ENCODE results near the gene LLGL2.
"Not testable (repeated sequence)": the region's sequence is repeated elsewhere in the genome, so short reads cannot be mapped to it uniquely, and the experiment has no call there.

Gene LLGL2, protein sequence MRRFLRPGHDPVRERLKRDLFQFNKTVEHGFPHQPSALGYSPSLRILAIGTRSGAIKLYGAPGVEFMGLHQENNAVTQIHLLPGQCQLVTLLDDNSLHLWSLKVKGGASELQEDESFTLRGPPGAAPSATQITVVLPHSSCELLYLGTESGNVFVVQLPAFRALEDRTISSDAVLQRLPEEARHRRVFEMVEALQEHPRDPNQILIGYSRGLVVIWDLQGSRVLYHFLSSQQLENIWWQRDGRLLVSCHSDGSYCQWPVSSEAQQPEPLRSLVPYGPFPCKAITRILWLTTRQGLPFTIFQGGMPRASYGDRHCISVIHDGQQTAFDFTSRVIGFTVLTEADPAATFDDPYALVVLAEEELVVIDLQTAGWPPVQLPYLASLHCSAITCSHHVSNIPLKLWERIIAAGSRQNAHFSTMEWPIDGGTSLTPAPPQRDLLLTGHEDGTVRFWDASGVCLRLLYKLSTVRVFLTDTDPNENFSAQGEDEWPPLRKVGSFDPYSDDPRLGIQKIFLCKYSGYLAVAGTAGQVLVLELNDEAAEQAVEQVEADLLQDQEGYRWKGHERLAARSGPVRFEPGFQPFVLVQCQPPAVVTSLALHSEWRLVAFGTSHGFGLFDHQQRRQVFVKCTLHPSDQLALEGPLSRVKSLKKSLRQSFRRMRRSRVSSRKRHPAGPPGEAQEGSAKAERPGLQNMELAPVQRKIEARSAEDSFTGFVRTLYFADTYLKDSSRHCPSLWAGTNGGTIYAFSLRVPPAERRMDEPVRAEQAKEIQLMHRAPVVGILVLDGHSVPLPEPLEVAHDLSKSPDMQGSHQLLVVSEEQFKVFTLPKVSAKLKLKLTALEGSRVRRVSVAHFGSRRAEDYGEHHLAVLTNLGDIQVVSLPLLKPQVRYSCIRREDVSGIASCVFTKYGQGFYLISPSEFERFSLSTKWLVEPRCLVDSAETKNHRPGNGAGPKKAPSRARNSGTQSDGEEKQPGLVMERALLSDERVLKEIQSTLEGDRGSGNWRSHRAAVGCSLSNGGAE

DNA sequence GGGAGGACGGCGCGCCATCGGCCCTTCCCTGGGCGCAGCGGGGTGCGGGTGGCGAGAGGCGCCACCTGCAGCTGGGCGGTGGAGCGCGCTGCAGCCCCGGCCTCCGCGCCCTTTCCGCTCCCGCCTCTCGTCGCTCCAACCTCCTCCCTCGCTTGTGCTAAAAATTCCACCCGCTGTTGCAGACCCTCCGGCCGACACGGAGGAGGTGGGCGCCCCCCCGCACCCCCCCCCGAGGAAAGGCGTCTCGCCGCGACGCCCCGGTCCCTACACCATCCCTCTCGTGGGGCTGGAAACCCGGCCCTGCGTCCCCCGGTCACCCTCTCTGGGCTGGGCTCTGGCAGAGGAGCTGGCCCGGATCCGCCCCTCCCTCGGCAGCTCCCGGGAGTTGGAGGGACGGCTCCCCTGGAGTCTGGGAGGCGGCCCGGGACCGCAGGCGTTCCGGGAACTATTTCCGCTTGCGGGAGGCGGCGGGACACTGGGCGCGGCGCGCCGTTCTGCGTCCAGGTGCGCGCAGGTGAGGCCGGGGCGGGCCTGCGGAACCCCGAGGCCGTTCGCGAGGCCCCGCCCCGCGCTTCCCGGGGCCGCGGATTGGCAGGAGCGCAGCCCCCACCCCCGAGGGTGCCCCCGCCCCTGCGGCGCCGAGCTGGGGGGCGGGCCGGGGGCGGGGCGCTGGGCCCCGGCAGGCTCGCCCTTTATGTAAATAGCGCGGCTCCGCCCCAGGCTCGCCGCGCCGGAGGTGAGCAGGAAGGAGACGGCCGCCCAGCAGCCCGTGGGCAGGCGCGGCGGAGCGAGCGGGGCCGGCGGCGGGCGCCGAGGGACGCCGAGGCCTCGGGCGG is at the start of gene LLGL2:
LLGL2 (plus strand) TSS at position 728 of the 836 bp plus-strand sequence. CDS start 17,730 bp downstream, outside the sequence.
- DNase-seq, result peak; percentile 87

DNA sequence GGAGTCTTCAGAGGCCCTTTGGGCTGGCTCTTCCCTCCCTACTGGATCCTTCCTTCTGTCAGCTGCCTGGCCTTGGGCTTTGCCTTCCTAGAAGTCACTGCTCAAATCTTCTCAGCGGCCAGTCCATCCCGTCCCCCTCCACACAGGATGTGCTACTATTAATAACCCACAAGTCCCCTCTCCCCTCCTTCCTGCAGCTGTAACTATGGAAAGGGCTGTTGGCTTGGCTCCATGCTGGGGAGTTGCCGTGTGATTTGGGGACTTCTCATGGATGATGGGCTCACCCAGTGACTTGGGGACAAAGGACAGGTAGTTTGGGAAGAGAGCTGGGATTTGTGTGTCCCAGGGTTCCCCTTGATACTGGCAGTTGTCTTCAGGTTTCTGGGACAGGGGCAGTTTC is 49.6 kb upstream of the LLGL2 start:
- DNase-seq, result no peak

DNA sequence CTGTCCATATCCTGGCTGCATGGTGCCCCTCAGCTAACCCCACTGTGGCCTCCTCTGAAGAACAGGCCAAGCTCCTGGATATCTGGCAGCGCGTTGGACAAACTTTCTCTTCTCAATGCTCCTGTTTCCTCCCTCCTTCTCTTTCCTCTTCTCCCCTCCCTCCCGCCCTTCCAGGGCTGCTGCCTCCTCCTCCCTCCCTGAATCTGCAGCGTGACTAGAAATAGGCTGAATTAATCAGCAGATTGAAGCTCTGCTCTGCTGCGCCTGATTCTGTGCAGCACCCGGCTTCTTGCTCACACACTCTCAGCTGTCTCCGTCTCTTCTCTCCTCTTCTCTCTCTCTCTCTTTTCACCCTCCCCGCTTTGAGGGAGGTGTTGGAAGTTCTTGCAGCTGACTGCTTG is 49.2 kb upstream of the LLGL2 start:
- no peak for DNase-seq

DNA sequence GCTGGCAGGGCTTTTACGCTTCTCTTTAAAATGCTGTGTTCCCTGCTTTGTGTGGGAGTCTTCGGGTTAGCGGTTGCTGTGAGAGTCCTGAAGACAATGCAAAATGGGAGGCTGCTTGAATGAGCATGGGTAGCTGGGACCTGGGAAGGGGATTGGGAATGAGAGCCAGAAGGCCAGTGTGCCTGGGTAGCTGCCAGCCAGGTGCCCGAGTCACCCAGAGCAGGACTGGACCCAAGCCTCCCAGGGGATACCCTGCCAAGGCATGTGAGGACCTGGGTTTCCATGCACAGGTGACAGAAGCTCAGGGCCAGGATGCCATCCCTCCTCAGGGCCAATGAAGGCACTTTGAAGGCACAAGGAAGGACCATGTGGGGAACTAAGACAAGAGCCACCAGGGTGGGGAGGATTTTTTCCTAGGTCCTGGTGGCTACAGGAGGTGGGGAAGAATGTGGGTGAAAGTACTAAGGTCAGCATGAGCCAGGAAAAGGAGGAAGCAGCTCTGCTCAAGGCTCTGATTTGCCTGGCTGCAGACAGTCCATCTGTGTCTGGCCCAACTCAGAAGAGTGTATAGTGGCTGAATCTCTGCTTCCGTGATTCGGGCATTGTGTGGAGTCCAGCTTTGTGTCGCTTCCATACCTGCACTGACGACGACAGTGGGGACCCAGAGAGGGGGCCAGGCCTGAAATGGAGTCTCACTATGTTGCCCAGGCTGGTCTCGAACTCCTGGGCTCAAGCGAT is 48.6 kb upstream of the LLGL2 start:
- DNase-seq, result no peak

DNA sequence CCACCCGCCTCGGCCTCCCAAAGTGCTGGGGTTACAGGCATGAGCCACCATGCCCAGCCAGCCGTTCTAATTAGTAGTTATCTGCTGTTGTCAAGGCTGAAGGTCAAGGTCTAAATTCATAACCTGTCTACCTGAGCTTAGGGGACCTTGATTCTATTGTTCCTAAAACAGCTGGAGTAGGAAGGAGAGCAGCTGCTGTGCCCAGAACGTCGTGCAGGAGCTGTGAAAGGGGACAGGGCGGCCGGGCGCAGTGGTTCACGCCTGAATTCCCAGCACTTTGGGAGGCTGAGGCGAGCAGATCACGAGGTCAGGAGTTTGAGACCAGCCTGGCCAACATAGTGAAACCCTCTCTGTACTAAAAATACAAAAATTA is 48.0 kb upstream of the LLGL2 start:
- not testable (repeated sequence) for DNase-seq

DNA sequence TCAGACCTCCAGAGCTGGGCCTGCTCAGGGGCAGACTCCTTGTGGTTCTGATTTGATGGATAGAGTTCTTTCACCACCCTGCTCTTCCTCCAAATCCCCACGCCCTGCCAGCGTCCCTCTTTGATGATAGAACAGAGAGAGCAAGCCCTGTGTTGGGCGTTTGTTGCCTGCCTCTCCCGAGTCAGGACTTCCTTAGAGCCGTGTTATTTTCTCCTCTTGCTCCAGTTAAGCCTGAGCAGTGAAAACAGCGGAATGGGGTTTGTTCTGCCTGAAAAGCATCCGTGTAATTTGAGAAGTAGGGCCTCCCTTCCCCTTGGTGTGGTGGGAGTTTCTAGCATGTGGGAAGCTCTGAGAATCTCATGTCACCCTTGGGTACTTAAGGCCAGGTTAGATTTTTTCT is 47.0 kb upstream of the LLGL2 start:
- no peak for DNase-seq

DNA sequence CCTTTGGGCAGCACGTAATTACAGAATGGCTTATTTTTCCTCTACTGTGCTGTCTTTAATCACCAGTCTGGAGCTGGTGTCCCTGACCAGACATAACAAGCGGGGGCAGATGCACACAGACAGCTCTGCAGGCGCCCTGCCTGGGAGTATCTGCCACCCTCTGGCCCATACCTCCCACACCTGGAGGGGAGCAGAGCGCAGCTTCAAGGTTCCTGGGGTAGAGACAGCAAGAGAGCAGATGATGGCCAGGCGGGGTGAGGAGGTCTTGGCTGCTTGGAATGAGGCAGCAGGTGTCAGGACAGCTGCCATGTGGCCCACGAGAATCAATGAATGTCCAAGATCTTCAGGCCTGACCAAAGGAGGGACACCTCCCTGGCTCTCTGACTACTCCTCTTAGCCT is 45.2 kb upstream of the LLGL2 start:
- DNase-seq, result no peak

DNA sequence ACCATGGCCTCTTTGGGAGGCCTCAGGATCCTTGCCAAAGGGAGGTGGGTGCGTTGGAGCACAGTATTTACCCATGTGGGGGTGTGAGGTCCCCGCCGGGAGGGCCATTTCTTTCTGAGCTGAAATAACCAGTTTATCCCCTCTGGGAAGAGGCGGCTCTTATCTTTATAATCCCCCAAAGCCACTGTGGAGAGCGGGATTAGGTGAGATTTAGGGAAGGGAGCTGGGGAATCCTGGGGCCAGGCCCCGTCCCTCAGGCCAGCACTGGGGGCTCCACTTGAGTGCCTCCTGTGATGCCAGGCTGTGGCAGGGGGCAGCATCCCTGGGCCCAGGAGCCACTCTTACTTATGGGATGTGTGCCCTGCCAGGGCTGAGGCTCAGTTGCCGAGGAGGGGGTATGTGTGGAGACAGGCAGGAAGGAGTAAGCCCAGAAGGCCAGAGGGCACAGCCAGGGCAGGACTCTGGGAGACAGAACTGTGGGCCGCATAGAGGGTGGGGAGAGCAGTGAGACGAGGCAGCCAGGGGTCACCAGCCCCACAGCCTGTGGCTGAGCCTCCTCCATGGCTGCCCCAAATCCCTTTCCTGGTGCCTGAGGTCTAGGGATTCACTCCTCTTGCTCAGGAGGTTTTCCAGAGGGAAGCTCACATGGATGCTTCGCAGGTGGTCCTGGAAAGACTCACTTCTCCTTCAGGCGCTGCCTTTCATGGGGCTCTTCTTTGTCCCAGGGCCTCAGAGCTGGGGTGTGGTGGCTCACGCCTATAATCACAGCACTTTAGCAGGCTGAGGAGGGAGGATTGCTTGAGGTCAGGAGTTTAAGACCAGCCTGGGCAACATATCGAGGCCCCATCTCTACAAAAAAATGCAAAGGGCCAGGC is 44.1 kb upstream of the LLGL2 start:
- no peak for DNase-seq

DNA sequence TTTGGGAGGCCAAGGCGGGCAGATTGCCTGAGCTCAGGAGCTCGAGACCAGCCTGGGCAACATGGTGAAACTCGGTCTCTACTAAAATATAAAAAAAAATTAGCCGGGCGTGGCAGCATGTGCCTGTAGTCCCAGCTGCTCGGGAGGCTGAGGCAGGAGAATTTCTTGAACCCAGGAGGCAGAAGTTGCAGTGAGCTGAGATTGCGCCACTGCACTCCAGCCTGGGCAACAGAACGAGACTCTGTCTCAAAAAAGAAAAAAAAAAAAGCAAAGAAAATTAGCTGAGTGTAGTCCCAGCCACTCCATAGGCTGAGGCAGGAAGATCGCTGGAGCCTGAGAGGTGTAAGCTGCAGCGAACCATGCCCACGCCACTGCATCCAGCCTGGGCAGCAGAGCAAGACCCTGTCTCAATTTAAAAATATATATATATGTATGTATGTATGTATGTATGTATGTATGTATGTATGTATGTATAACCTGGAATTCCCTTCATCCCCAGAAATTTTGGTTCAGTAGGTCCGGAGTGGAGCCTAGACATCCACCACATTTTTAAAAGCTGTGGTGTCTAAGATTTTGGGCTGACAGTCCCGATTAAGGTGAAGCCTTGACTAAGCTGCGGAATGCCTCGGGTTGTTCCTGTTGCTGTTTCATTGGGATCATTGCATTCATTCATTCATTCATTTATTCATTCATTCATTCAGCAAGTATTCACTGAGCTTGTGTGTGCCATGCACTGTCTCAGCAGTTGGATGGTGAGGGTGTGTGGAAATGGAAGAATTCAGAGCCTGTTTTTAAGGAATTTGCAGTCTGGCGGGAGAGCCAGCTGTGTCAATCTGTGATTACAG is 43.2 kb upstream of the LLGL2 start:
- no peak for DNase-seq

DNA sequence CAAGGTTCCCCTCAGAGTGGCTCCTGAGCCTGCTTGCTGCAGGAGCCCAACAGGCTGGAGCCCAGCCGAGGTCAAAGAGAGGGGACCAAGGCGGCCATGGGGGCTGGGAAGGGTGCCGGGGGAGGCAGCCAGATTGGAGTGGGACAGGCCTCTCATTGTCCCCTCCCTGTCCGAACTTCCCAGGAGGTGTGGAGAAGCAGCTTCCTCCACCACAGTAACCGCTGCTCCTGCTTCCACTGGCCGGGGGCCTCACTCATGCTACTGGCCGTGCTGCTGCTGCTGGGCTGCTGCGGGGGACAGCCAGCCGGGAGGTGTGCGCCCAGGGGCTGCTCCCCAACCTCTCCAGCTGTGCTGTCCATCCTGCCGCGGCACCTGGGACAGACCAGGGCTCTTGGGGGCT is 39.8 kb upstream of the LLGL2 start:
- no peak for DNase-seq

DNA sequence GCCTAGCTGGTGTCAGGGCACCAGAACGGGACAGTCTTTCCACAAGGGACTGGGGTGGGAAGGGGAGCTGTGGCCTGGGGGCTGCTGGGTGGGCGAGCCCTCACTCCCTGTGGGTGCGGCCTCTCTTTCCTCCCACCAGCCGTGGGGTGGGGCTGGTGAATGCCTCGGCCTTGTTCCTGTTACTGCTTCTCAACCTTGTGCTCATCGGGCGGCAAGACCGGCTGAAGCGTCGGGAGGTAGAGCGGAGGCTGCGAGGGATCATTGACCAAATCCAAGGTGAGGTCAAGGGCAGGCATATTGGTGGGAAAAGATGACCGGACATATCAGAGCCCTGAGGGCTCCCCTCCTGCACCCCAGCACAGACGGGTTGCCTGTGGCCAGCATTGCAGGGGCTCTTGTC is 39.3 kb upstream of the LLGL2 start:
- no peak for DNase-seq

DNA sequence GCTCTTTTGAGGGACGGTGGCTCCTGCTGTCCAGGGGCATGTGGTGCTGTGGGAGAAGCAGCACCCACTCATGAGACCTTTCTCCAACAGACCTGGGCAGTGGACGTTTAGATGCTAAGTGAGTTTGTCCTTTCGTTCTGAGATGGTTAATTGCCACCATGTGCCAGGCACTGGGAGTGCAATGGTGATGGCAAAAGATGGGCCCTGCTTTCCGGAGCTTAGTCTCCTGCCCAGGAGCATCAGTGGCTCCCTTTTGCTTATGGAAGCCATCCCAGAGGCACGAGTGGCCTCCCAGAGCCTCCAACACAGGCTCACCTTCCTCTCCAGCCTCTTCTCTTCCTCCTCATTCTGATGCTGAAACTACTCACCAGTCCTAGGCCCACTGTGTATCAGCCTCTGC is 38.5 kb upstream of the LLGL2 start:
- no peak for DNase-seq

DNA sequence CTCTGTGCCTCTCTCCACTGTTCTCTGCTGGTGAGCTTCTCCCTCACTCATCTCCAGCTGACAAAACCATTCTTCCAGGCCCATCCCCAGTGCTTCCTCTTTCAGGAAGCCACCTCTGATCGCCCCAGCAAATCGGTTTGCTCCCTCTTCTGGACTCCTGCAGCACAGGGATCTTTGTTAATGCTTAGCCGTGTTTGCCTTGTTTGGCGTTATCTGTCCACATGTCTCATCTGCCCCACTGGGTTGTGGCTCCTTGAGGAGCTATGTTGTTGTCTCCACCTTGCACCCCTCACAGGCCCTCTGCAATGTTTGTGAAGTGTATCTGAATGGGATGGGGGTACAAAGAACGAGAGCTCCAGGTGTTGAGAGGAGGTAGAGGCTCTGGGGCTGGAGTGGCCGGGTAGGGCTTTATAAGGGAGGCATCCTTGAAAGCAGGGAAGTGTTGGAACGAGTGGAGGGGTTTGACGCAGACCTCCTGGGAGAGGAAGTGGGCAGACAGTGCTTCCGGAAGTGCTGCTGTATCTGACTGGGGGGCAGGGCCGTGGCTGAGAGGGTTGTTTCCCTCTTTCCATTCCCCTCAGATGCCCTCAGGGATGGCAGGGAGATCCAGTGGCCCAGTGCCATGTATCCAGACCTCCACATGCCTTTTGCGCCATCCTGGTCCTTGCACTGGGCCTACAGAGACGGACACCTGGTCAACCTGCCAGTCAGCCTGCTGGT is 38.0 kb upstream of the LLGL2 start:
- DNase-seq, result peak; percentile 89

DNA sequence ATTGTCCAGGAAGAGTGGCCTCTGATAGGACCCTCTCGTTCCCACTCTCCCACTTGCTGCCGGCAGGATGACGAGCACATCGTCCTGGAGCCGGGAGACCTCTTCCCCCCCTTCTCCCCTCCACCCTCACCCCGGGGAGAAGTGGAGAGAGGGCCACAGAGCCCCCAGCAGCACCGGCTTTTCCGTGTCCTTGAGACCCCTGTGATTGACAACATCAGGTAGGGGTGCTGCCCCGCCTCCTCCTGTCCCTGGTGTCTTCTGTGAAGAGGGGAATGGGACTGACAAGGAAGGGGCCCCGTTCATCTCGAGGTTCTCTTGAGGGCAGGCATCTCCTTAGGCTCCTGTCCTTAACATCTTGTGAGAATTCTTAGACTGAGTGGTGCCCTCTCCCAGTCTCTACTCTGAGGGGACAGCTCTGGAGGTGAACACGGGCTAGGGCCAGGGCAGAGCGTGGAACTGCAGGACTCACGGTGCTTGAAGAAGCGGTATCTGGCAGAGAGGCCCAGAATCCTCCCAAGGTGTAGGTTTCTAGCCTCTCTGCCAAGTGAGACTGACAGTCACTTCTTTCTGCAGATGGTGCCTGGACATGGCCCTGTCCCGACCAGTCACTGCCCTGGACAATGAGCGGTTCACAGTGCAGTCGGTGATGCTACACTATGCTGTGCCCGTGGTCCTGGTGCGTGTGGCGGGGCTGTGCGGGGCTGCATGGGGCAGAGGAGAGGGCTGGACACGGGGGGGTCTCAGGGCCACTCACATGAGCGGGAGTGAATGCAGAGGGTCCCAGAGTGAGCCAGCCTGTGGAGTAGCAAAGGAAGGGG is 36.6 kb upstream of the LLGL2 start:
- DNase-seq, result no peak

DNA sequence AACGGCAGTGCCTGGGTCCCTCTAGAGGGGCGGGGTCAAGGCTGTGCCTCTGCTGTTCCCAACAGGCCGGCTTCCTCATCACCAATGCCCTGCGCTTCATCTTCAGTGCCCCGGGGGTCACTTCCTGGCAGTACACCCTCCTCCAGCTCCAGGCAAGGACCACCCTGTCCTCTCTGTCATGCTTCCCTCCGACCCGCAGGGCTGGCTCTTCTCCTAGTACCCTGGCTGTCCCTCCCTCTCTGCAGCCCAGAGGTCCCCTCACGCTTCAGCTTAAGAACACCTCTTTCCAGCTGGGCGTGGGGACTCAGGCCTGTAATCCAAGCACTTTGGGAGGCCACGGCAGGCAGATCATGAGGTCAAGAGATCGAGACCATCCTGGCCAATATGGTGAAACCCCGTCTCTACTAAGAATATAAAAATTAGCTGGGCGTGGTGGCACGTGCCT is 36.0 kb upstream of the LLGL2 start:
- no peak for DNase-seq

DNA sequence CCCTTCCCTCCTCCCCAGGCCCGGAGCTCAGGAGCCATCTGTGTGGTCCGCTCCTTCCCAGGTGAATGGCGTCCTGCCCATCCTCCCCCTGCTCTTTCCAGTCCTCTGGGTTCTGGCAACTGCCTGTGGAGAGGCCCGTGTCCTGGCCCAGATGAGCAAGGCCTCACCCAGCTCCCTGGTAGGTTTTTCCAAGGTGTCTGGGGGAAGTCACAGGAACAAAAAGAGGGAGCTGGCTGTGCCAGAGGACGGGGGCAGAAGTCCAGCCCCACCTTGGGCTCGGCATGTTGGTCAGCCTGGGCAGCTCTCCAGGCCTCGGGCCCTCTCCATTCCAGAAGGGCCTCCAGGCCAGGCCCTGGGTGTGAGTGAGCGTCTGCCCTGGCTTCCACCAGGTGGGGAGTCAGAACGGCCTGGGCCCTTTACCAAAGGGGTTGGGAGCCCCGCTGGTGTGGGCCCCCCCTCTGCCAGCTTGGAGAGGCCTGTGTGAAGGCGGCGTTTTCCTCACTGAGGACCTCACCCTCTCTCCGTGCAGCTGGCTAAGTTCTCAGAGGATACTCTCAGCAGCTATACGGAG is 35.2 kb upstream of the LLGL2 start:
- no peak for DNase-seq

DNA sequence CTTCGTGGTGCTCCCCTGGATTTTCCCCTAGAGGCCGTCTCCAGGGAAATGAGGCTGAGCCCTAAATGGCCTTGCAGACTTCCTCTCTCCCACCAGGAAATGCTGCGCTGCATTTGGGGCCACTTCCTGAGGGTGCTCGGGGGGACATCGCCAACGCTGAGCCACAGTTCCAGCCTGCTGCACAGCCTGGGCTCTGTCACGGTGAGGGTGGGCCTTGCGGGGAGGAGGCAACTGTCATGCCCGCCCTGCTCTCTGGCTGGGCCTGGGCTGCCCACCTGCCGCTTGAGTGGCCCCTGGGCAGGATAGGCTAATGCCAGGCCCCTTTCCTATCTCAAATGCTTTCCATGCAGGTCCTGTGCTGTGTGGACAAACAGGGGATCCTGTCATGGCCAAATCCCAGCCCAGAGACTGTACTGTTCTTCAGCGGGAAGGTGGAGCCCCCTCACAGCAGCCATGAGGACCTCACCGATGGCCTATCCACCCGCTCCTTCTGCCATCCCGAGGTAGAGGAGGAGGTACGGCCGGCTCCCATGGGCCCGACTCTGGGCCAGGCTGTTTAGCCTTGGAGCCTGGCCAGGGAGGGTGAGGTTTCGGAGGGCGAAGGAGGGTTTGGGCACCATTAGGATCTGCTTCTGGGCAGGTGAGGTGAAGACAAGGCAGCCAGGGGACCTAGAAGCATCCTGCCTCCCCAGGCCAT is 34.4 kb upstream of the LLGL2 start:
- no peak for DNase-seq

Measured in OCI-M1 (cell line).